GM21825 (cell line): ENCODE data around the gene TLR1.
"Not testable (repeated sequence)": the region's sequence is repeated elsewhere in the genome, so short reads cannot be mapped to it uniquely, and the experiment has no call there.

Source experiments
- ATAC-seq: cut with Tn5 transposase; IDR thresholded peaks from one replicate; pipeline ENCODE4 v1.9.1; 2021; ENCODE audit warnings: mild to moderate bottlenecking, moderate library complexity; ENCODE audit not compliant: unreplicated experiment

TLR1 gene

GRCh38 chr4:38775326-38775725 is 29.3 kb downstream of the TLR1 start:
- ATAC-seq: no peak

GRCh38 chr4:38774181-38774955 is 30.2 kb downstream of the TLR1 start:
- no peak for ATAC-seq

- not testable (repeated sequence) for ATAC-seq
Observed at GRCh38 chr4:38770281-38770680, 34.3 kb downstream of the TLR1 start.

GRCh38 chr4:38769857-38770256 is 34.7 kb downstream of the TLR1 start:
- ATAC-seq: no peak

GRCh38 chr4:38769441-38769840 is 35.1 kb downstream of the TLR1 start:
- no peak for ATAC-seq

- no peak for ATAC-seq
Observed at GRCh38 chr4:38768968-38769394, 35.6 kb downstream of the TLR1 start.

- ATAC-seq: not testable (repeated sequence)
Observed at GRCh38 chr4:38766940-38767339, 37.7 kb downstream of the TLR1 start.

- ATAC-seq: no peak
Observed at GRCh38 chr4:38765382-38765781, 39.2 kb downstream of the TLR1 start.

- no peak for ATAC-seq
Observed at GRCh38 chr4:38764277-38764676, 40.3 kb downstream of the TLR1 start.

GRCh38 chr4:38762560-38762959 is 42.0 kb downstream of the TLR1 start:
- no peak for ATAC-seq

GRCh38 chr4:38759790-38760122 is 44.8 kb downstream of the TLR1 start:
- ATAC-seq: no peak

- ATAC-seq: no peak
Observed at GRCh38 chr4:38759113-38759789, 45.3 kb downstream of the TLR1 start.

GRCh38 chr4:38757945-38758600 is 46.5 kb downstream of the TLR1 start:
- ATAC-seq: no peak

- no peak for ATAC-seq
Observed at GRCh38 chr4:38752941-38753806, 51.4 kb downstream of the TLR1 start.

- ATAC-seq: peak; percentile 95
Observed at GRCh38 chr4:38752372-38752940, 52.1 kb downstream of the TLR1 start.

- no peak for ATAC-seq
Observed at GRCh38 chr4:38751341-38752010, 53.1 kb downstream of the TLR1 start.

GRCh38 chr4:38749336-38749735 is 55.3 kb downstream of the TLR1 start:
- no peak for ATAC-seq

- ATAC-seq: no peak
Observed at GRCh38 chr4:38747629-38748028, 57.0 kb downstream of the TLR1 start.
